Jurkat, Clone E6-1 (cell line): ENCODE results near the gene RELB.
A peak's percentile ranks its signal among the peaks of the same experiment; 100 is the strongest.

Experiments
- DNase-seq: peaks from one replicate; pipeline ENCODE4 v3.0.0-alpha.2; 2011; ENCODE audit warnings: low read depth, low spot score
- H3K4me3 ChIP-seq: 2 replicates; pipeline ENCODE4 v1.5.1; 2011; ENCODE audit warnings: mild to moderate bottlenecking, low read length, control low read depth, moderate library complexity

The RELB gene

DNA sequence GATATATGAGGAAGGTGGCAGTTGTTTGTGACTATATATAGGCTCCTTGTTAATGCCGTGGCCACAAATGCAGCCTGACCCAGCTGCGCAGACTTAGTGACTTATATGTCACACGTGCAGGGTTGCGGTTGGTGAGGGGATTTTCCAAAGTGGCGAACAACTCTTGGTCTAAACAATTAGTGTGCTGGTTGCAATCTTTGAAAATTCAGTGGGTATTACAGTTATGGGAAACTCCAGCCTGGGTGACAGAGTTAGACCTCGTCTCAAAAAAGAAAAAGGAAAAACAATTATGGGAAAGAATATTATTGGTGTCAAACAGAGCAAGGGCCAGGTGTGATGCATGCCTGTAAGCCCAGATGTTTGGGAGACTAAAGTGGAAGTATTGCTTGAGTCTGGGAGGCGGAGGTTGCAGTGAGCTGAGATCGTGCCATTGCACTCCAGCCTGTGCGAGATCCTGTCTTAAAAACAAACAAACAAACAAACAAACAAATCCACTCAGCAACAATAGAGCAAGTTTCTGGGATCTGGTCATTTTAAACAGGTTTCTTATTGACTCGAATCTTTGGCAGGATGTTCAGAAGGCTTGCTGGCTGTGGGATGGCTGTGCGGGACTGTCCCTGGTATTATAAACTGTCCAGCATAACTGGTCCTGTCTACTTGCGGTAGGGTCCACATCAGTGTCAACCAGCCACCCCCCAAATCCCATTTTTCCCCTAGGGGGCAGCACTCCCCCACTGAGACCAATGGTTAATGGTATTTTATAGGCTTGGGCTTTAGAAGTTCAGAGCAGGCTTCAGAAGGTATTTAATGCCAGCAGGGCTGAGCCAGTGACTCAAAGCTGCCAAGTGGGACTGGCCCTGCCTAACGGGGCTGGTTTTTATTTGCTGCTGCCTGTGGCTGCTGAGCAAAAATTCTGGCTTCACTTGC, 15.4 kb downstream of the RELB start:
- DNase-seq, result peak; percentile 65
- no peak overlapping the region for H3K4me3 ChIP-seq

DNA sequence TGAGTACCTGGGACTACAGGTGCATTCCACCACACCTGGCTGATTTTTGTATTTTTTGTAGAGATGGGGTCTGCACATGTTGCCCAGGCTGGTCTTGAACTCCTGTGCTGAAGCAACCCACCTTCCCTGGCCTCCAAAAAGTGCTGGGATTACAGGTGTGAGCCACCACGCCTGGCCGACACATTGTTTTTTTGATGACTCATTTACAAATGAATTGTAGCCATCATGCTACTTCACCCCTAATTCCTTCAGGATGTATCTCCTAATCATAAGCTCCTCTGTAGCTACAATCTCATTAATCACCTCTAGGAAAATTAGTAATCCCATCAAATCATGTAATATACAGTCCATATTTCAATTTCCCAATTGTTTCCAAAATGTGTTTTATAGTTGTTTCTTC, 17.9 kb downstream of the RELB start:
- H3K4me3 ChIP-seq, result no peak overlapping the region
- no peak for DNase-seq

DNA sequence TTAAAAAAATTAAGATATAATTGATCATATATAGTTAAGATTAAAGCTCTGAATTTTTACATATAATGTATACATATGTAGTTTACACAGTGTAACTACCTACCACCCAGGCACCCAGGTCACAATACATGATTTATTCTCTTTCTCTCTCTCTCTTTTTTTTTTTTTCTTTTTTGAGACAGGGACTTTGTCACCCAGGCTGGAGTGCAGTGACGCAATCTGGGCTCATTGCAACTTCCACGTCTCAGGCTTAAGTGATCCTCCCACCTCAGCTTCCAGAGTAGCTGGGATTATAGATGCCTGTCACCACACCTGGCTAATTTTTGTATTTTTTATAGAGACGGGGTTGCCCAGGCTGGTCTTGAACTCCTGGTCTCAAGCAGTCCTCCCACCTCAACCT, 18.8 kb downstream of the RELB start:
- no peak for DNase-seq

DNA sequence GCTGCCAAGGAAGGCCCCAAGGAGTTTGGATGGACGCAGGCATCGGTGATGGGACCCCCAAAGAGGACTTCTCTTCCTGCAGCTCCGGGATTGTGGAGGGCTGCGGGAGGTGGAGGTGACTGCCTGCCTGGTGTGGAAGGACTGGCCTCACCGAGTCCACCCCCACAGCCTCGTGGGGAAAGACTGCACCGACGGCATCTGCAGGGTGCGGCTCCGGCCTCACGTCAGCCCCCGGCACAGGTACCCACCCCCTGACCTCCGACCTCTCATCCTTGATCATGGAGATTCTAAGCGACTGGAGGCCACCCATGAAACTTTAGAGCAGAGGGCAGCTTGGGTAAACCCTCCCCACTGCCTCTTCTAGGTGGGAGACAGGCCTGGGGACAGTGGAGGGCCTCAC, 20.7 kb downstream of the RELB start:
- no peak for DNase-seq
- no peak overlapping the region for H3K4me3 ChIP-seq

More for the DNA sequence above, 18.8 kb downstream of the RELB start:
- no peak overlapping the region for H3K4me3 ChIP-seq

DNA sequence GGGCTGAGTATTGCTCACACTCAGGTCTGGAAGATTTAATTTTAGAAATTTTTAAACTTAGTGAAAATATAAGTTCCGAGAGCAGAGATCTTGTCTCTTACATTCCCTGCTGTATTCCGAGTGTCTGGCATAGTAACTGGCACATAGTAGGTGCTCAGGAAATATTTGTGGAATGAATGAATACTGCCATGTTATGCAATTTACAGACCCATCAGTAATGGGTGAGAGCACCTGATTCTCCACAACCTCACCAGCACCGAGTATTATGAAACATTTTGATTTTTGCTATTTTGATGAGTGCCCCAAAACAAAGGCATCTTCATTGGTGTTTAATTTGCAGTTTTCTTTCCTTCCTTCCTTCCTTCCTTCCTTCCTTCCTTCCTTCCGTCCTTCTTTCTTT, 21.8 kb downstream of the RELB start:
- no peak overlapping the region for H3K4me3 ChIP-seq
- DNase-seq, result no peak

DNA sequence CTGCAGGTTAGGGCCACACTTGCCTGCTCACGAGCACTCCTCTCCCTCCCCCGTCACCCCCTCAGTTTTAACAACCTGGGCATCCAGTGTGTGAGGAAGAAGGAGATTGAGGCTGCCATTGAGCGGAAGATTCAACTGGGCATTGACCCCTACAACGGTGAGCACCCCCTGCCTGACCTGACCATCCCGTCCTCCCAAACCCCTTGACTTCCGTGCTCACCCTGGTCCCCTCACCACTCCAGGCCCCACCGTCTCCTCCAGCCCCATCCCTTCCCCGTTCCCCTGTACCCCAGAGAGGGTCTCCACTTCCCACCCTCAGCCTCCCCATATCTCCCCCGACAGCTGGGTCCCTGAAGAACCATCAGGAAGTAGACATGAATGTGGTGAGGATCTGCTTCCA, 24.0 kb downstream of the RELB start:
- DNase-seq, result no peak
- H3K4me3 ChIP-seq, result no peak overlapping the region

DNA sequence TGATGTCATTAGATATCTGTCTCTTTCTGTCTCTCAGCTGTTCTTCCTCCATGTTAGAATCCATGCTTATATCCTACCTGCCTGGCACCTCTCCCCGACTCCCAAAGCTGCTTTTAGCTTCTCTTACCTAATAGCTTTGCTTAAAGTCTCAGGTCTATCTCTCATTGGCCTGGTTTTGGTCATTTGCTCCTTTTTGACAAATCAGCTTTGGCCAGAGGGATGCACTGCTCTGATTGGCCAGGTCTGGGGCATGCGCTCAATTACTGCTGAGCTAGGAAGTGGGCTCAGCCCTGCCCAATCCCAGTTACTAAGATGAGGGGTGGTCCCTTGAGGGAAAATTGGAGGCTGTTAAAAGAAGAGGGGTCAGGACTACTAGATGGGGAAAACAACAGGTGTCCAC, 26.1 kb downstream of the RELB start:
- no peak overlapping the region for H3K4me3 ChIP-seq

DNA sequence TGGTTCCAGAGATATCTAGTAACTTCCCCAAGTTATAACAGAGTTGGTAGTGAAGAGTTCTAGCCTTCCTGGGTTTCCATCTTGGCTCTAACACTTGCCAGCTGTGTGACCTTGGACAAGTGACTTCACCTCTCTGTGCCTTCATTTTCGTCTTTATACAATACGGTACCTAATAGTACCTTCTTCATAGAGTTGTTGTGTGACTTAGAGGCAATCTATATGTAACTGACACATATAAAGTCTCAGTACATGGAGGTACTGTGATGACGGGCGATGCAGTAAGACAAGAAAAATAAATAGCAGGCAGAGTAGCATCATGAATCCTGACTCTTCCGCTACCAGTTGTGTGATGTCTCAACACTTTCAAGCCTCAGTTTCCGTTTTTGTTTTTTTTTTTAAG, 29.6 kb downstream of the RELB start:
- H3K4me3 ChIP-seq, result no peak overlapping the region
- no peak for DNase-seq

More for the DNA sequence above, 26.1 kb downstream of the RELB start:
- DNase-seq, result no peak

DNA sequence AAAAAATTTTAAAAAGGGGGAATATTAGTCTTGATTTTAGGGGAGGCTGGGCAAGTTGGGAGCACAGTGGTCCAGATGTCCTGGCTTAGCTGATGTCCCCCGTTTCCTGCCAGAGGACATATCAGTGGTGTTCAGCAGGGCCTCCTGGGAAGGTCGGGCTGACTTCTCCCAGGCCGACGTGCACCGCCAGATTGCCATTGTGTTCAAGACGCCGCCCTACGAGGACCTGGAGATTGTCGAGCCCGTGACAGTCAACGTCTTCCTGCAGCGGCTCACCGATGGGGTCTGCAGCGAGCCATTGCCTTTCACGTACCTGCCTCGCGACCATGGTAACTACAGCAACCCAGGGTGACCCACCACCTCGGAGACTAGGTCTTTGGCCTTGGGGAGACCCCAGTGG, 31.2 kb downstream of the RELB start:
- DNase-seq, result no peak

DNA sequence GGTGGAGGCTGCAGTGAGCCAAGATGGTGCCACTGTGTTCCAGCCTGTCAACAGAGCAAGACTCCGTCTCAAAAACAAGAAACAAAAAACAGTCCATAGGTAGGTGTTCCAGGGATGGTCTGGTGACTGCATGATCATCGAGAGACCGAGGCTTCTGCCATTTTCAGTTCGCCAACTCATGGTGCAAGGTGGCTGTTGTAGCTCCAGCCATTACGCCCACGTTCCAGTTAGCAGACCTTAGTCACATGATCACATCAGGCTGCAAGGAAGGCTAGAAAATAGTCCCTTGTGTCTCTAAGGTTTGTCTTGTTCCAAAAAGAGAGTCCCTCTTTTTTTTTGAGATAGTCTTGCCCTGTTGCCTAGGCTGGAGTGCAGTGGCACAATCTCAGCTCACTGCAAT, 34.5 kb downstream of the RELB start:
- no peak overlapping the region for H3K4me3 ChIP-seq
- no peak for DNase-seq

More for the DNA sequence above, 31.2 kb downstream of the RELB start:
- no peak overlapping the region for H3K4me3 ChIP-seq

DNA sequence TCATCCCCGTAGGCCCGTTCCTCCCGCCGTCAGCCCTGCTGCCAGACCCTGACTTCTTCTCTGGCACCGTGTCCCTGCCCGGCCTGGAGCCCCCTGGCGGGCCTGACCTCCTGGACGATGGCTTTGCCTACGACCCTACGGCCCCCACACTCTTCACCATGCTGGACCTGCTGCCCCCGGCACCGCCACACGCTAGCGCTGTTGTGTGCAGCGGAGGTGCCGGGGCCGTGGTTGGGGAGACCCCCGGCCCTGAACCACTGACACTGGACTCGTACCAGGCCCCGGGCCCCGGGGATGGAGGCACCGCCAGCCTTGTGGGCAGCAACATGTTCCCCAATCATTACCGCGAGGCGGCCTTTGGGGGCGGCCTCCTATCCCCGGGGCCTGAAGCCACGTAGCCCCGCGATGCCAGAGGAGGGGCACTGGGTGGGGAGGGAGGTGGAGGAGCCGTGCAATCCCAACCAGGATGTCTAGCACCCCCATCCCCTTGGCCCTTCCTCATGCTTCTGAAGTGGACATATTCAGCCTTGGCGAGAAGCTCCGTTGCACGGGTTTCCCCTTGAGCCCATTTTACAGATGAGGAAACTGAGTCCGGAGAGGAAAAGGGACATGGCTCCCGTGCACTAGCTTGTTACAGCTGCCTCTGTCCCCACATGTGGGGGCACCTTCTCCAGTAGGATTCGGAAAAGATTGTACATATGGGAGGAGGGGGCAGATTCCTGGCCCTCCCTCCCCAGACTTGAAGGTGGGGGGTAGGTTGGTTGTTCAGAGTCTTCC, 36.3 kb downstream of the RELB start:
- no peak overlapping the region for H3K4me3 ChIP-seq

DNA sequence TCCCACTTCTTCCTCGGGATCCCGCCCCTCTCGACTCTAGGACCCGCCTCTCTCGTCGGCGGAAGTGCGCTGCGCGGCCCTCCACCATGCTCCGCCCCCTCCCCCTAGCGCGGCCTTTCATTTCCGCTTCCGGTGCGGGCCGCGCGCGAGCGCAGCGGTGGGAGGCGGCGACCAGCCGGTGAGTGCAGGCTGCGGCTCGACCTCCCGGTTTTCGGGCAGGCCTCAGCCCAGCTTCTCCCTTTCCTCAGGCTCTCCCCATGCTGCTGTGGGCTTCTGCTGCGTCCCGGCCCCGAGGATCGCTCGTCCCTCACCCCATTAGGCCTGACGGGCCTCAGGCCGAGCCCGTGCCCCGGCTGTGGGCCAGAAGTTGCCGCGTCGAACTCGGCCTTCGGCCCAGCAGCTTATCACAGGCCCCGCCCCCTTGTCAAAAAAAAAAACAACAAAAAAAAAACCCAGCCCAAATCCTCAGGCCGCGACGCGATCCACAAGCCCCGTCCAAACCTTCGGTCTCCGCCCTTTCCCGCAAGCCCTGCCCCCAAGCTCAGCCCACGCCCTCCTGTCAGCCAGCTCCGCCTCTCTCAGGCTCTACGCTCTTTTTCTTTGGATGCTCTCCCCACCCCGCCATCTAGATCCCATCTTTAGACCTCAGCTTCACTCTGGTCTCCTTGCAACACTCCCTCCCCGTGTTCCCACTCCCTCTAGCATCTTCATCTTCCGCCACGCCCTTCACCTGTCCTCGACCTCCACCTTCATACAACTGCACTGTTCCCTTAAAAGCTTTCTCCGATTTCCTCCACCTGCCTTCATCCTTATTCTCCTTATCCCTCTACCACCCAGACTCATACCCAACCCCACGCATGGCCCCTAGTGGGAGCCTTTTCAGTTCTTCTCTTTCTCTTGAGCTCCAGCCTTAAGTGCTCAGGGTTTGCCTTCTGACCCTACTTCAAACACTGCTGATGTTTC, 37.9 kb downstream of the RELB start, which contains the start of gene CLASRP:
CLASRP (plus strand) TSS at position 115 of the 963 bp plus-strand sequence. CDS start 1,168 bp downstream, outside the sequence.
- DNase-seq, result peak; percentile 75
- peak within 1 kb of the TSS; percentile 89 for H3K4me3 ChIP-seq

More for the DNA sequence above, 36.3 kb downstream of the RELB start:
- no peak for DNase-seq

DNA sequence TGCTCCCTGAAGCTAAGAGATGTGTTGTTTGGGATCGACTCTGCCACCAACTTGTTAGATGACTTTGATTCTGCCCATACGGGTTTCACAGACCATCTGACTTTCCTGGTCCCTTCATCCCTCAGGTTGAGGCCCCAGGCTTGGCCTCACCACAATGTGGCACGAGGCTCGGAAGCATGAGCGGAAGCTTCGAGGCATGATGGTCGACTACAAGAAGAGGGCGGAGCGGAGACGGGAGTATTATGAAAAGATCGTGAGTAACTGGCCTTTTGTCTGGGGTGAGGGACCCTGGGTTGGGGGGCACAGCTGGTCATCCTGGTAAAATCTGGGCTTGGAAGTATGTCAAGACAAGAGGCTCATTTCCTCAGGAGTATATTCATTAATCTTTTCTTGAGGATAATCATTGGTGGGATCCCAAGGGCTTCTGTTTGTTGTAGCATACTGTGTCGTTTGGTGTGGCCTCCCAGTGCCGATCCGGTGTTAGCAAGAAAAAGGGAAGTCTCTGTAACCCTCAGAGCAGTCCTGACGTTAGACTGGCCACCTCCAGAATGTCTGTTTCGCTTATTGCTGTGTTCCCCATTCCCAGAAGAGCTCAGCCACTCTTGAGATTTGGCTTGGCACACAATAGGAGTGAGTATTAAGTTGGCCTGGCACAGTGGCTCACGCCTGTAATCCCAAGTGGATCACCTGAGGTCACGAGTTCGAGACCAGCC, 39.0 kb downstream of the RELB start:
- H3K4me3 ChIP-seq, result peak overlapping the region; percentile 89

DNA sequence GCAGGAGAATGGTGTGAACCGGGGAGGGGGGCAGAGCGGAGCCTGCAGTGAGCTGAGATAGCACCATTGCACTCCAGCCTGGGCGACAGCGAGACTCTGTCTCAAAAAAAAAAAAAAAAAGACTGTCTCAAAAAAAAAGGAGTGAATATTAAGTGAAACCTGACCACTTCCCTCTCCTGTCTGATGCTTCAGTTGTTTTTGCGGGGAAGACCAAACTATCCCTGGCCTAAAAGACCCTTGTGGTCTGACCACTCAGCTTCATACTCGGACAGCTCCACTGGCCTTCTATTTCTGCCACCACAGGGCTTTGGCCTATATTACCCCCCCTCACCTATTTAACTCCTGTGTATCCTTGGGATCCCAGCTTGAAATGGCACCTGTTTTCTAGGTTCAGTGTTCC, 39.9 kb downstream of the RELB start:
- H3K4me3 ChIP-seq, result no peak overlapping the region
- DNase-seq, result no peak

More for the DNA sequence above, 39.0 kb downstream of the RELB start:
- no peak for DNase-seq

DNA sequence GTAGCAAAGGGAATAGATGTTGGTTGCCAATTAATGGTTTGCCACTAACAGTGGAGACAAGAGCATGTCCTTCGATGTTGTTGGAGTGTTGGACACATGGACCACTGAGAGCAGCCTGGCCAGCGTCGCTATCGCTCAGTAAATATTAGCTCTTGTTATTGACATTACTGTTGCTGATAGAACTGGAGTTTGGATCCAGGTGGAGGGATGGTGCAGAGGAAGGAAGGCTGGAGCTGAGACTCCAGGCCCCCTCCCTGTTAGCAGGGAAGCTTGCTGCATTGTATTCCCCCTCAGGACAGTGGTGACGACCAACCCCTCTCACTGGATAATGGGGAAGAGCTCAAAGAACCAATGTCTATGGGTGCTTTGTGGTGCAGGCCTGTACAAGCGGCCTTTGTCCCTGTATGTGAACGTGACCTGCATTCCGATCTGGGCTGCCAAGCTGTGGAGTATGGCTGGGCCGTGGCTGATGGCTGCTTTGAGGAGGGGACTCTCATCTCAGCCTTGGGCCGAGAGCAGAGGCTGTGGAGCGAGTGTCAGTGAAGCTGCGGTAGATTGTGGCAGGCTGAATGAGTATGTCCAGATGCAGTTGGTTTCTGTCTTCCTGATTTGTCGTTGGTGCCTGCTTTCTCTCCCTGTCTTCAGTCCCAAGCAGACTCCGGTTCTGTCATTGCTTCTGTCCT, 44.5 kb downstream of the RELB start:
- no peak for DNase-seq
- H3K4me3 ChIP-seq, result no peak overlapping the region

DNA sequence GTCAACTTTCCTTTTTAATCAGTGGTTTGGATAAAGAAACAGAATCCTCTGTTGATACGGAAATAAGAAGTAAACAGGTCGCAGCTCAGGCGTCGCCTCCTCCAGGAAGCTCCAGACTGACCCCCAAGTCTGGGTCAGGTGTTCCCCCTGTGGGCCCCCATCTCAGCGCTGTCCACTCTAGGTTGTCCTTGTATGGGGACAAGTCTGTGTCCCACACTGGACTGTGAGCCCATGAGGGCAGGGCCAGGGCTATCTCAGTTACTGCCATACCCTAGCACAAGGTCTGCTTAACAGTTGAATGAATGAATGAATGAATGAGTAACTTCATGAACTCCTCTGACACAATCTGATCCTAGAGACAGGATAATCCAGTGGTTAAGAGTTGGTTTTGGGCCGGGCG, 45.1 kb downstream of the RELB start:
- no peak for DNase-seq
- H3K4me3 ChIP-seq, result no peak overlapping the region

DNA sequence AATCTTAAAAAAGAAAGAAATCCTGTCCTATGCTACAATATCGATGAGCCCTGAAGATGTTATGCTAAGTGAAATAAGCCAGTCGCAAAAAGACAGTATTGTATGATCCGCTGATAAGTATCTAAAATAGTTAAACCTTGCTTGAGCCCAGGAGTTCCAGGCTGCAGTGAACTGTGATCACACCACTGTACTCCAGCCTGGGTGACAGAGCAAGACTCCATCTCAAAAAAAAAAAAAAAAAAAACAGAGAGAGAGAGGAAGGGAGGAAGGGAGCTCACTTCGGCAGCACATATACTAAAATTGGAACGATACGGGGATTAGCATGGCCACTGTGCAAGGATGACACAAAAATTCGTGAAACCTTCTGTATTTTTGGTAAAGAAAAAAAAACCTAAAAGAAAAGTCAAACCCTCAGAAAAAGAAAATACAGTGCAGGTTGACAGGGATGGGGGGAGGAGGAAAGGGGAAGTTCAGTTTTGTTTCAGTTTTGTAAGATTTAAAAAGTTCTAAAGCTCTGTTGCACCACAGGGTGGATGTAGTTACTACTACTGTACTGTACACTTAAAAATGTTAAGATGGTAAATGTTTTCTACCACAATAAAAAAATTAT, 46.0 kb downstream of the RELB start:
- no peak overlapping the region for H3K4me3 ChIP-seq
- DNase-seq, result no peak
